B cell (primary cell): ENCODE results near the gene TAS1R1. TPM values are rescaled to one million over a fixed set of nuclear protein-coding genes. Genes with fewer than 3 reads are reported as not detected.

Experiments
- ATAC-seq: fragments of 200-7000 bp; cut with Tn5 transposase; one replicate; pipeline ENCODE4 v1.10.0; 2021; ENCODE audit warnings: low read depth, mild to moderate bottlenecking, moderate number of reproducible peaks, moderate library complexity
- CTCF ChIA-PET: fragments of 350-600 bp; sonication (Branson Sonifier 250); formaldehyde crosslinking; loops from one replicate; lab custom pipeline; 2021; ENCODE audit warnings: antibody characterized with exemption, inconsistent platforms; lab: Charles Lee
- POLR2A ChIA-PET: fragments of 350-600 bp; sonication (Branson Sonifier 250); formaldehyde crosslinking; loops from one replicate; lab custom pipeline; 2021; ENCODE audit warnings: antibody characterized with exemption; lab: Charles Lee
- DNase-seq: peaks from one replicate; pipeline ENCODE4 v3.0.0; 2013
- H2AFZ ChIP-seq: 2 replicates; pipeline ENCODE4 v1.6.1; 2012; ENCODE audit warnings: mild to moderate bottlenecking, low read depth, low read length; ENCODE audit not compliant: insufficient read depth, poor library complexity, severe bottlenecking
- H3K27ac ChIP-seq, 2 donors: 1 replicate in 1 of 2; 2 replicates in 1 of 2; pipeline ENCODE4 v1.5.1; 2012 to 2013; ENCODE audit warnings: low read length in 2 of 2, mild to moderate bottlenecking in 2 of 2, moderate library complexity in 1 of 2
- H3K27me3 ChIP-seq, 4 experiments: fragments of 200-600 bp in 1 of 4; sonication (generic) in 1 of 4; replicated peaks in 1 of 4; 1 replicate in 2 of 4; 2 replicates in 2 of 4; pipeline versions ENCODE4 v1.6.1 to v1.7.0; 2013 to 2016; ENCODE audit warnings: low read length in 3 of 4, mild to moderate bottlenecking in 2 of 4, mixed read lengths in 1 of 4, moderate library complexity in 1 of 4; ENCODE audit not compliant: insufficient read depth in 4 of 4, control insufficient read depth in 3 of 4; ENCODE audit errors: control extremely low read depth in 1 of 4
- H3K36me3 ChIP-seq, 2 experiments: replicated peaks in 1 of 2; 1 replicate in 1 of 2; 2 replicates in 1 of 2; pipeline versions ENCODE4 v1.6.1 to v1.7.1; 2013; ENCODE audit warnings: low read length in 1 of 2; ENCODE audit not compliant: insufficient read depth in 2 of 2, control insufficient read depth in 1 of 2; ENCODE audit errors: control extremely low read depth in 1 of 2, extremely low read depth in 1 of 2
- H3K4me1 ChIP-seq, 2 donors: fragments of 200-600 bp in 1 of 2; sonication (generic) in 1 of 2; 1 replicate in 1 of 2; 2 replicates in 1 of 2; pipeline versions ENCODE4 v1.5.1 to v1.6.1; 2013 to 2017; ENCODE audit warnings: low read length in 2 of 2; ENCODE audit not compliant: control insufficient read depth in 2 of 2, insufficient read depth in 2 of 2
- H3K4me2 ChIP-seq: replicated peaks from 2 replicates; pipeline ENCODE3; 2012; ENCODE audit warnings: mild to moderate bottlenecking, low read depth, low read length; ENCODE audit not compliant: poor library complexity, severe bottlenecking
- H3K4me3 ChIP-seq, 5 experiments: fragments of 200-600 bp in 1 of 5; sonication (generic) in 1 of 5; 1 replicate in 3 of 5; 2 replicates in 2 of 5; pipeline versions ENCODE4 v1.5.1 to v1.7.0; 2011 to 2016; ENCODE audit warnings: low read length in 4 of 5, mild to moderate bottlenecking in 4 of 5, low read depth in 2 of 5, control low read depth in 1 of 5, moderate library complexity in 1 of 5; ENCODE audit not compliant: insufficient read depth in 1 of 5; ENCODE audit errors: control extremely low read depth in 1 of 5, extremely low read depth in 1 of 5
- H3K79me2 ChIP-seq: fragments of 200-600 bp; sonication (generic); one replicate; pipeline ENCODE4 v1.6.0; 2016; ENCODE audit warnings: low read length; ENCODE audit not compliant: control insufficient read depth, insufficient read depth
- H3K9ac ChIP-seq: fragments of 200-600 bp; sonication (generic); 2 replicates; pipeline ENCODE4 v1.6.1; 2017; ENCODE audit warnings: mild to moderate bottlenecking, low read length, moderate library complexity
- H3K9me3 ChIP-seq, 3 donors: one replicate each; pipeline versions ENCODE4 v1.6.1 to v1.7.1; 2013; ENCODE audit warnings: low read length in 2 of 3; ENCODE audit not compliant: control insufficient read depth in 2 of 3, insufficient read depth in 1 of 3; ENCODE audit errors: control extremely low read depth in 1 of 3
- H4K20me1 ChIP-seq: 2 replicates; pipeline ENCODE4 v1.6.0; 2012; ENCODE audit warnings: mild to moderate bottlenecking, low read length; ENCODE audit not compliant: insufficient read depth, control insufficient read depth, poor library complexity, severe bottlenecking
- H3K27ac Mint-ChIP-seq: one replicate; pipeline ENCODE4 v1.8.0; 2021; ENCODE audit warnings: mixed read lengths
- H3K27me3 Mint-ChIP-seq: one replicate; pipeline ENCODE4 v1.8.0; 2021; ENCODE audit warnings: mixed read lengths
- H3K4me1 Mint-ChIP-seq: one replicate; pipeline ENCODE4 v1.8.0; 2021; ENCODE audit warnings: mixed read lengths
- H3K4me3 Mint-ChIP-seq: one replicate; pipeline ENCODE4 v1.8.0; 2021; ENCODE audit warnings: mixed read lengths
- H3K9me3 Mint-ChIP-seq: one replicate; pipeline ENCODE4 v1.8.0; 2022; ENCODE audit warnings: mixed read lengths; ENCODE audit not compliant: insufficient read depth
- EZH2 ChIP-seq: IDR thresholded peaks from 2 replicates; pipeline ENCODE4 v1.6.1; 2012; ENCODE audit warnings: borderline replicate concordance, low read depth, mild to moderate bottlenecking, moderate library complexity, low read length; ENCODE audit not compliant: insufficient read depth, poor library complexity, severe bottlenecking
- WGBS: methylation state at CpG from one replicate; pipeline ENCODE4 v1.1.5; 2013; ENCODE audit warnings: missing lambda C conversion rate; ENCODE audit not compliant: insufficient coverage; 5-methylcytosine and 5-hydroxymethylcytosine counted together
- intact Hi-C: fragments of 100-400 bp; cut with micrococcal nuclease; formaldehyde crosslinking; loops from one replicate; pipeline ENCODE4 v1.10.0; 2022
- polyA plus RNA-seq: library from polyadenylated mRNA; depleted of rRNA; stranded (reverse); fragments of >200 nt; gene quantifications from 2 replicates; pipeline ENCODE4 v1.2.3, GENCODE V29; 2012
- total RNA-seq, 2 donors: library from RNA; stranded (reverse); fragments of 120-200 nt in 1 of 2; gene quantifications; 1 replicate in 1 of 2; 2 replicates in 1 of 2; pipeline versions ENCODE4 v1.2.3 to v1.2.4, GENCODE V29; 2013 to 2022
- TF ChIP-seq, protein P1 (sequence below): fragments of 200-600 bp; IDR thresholded peaks from one replicate; pipeline ENCODE4 v1.8.0; 2022; ENCODE audit warnings: antibody characterized with exemption, mild to moderate bottlenecking

The TAS1R1 gene
- total and polyA plus RNA-seq, 2 donors (not counting 1 experiment from before 2014, with no cell fraction given): 0.09 TPM; not detected in 1

DNA sequence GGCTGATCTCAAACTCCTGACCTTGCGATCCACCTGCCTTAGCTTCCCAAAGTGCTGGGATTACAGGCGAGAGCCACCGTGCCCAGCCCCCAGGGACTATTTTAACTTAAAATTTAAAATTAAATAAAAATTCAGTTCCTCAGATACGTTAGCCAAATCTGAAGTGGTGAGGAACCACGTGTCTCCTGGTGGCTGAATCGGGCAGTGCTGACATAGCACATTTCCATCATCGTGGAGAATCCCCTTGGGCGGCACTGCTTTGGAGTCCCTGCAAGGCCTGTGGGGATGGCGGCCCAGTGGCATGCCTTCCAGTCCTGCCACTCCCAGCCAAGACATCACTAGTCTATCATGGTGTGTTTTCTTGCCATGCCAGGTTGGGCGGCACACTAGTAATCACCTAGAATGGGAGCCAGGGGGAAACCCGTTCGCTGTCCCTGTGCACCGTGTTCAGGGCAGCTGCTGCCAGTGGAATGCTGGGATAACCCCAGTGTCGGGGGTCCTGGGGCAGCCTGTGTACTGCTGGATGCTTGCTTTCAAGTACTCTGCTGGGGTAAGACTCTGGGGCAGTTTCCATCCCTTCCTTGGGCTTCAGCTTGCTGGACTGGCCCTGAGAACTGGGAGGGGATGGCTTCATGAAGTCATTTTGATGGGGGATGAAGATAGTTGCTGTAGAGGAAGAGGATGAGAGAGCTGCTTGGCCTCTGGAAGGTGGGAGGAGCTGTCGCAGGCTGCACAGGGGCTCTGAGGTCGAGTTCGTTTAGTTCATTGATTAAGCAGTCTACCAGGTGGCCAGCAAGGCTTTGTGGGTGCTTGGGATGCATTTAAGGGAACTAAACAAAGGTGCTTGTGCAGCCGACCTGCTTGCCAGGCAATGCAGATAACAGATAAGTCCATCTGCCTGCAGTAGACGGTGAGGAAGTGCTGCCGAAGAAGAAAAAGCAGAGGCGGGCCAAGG, 29.3 kb downstream of the TAS1R1 start:
- Histone ChIP-seq H3K4me1 (peaks cover 18 to 36% of the 10 kb centered on the region in 2 donors), H3K4me2 (no peak overlapping the region), H3K4me3 (no peak overlapping the region), H3K27ac (no peak overlapping the region), H3K79me2 (peaks cover 46% of the 10 kb centered on the region), H4K20me1 (peaks cover 48% of the 10 kb centered on the region), H3K9ac (no peak overlapping the region), H3K36me3 (peaks cover 0 to 26% of the 10 kb centered on the region in 2 experiments), H3K27me3 (no peaks in the 10 kb centered on the region), H3K9me3 (no peaks in the 10 kb centered on the region), H2AFZ (no peak overlapping the region)
- Mint-ChIP-seq H3K27ac (no peak overlapping the region), H3K4me1 (peaks cover 37% of the 10 kb centered on the region), H3K27me3 (no peaks in the 10 kb centered on the region), H3K4me3 (no peak overlapping the region), H3K9me3 (no peaks in the 10 kb centered on the region)
- 91% methylated on average over 18 of the region's 21 CpGs for WGBS
- no peak for ATAC-seq
- intact Hi-C loops: no loop called here
- ChIA-PET POLR2A (interaction anchor here (0.5 to 0.7 kb wide), 2 partner anchors 16 to 40 kb away, joined by 3 to 4 read pairs; no protein-coding TSS in a partner anchor), CTCF (no interaction called here)
- DNase-seq: no peak
- TF ChIP-seq, protein P1, sequence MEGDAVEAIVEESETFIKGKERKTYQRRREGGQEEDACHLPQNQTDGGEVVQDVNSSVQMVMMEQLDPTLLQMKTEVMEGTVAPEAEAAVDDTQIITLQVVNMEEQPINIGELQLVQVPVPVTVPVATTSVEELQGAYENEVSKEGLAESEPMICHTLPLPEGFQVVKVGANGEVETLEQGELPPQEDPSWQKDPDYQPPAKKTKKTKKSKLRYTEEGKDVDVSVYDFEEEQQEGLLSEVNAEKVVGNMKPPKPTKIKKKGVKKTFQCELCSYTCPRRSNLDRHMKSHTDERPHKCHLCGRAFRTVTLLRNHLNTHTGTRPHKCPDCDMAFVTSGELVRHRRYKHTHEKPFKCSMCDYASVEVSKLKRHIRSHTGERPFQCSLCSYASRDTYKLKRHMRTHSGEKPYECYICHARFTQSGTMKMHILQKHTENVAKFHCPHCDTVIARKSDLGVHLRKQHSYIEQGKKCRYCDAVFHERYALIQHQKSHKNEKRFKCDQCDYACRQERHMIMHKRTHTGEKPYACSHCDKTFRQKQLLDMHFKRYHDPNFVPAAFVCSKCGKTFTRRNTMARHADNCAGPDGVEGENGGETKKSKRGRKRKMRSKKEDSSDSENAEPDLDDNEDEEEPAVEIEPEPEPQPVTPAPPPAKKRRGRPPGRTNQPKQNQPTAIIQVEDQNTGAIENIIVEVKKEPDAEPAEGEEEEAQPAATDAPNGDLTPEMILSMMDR: no peak
- TF ChIP-seq EZH2: no peak
